Activated naive CD8-positive, alpha-beta T cell treated with anti-CD3 and anti-CD28 coated beads, Interleukin-2, amount 10 ng/mL, durations not matched to agents 7 days and 5 days (primary cell): ENCODE results near the gene ELF3. TPM values are rescaled to one million over a fixed set of nuclear protein-coding genes. Genes with fewer than 3 reads are reported as not detected.
"Not testable (repeated sequence)": the region's sequence is repeated elsewhere in the genome, so short reads cannot be mapped to it uniquely, and the experiment has no call there.

Experiments used
- ATAC-seq: fragments of 150-1000 bp; cut with Tn5 transposase; one replicate; pipeline ENCODE4 v1.10.0; 2021; ENCODE audit warnings: low read depth, moderate library complexity
- POLR2A ChIA-PET: fragments of 350-600 bp; sonication (Branson Sonifier 250); formaldehyde crosslinking; loops from one replicate; lab custom pipeline; 2021; ENCODE audit warnings: antibody characterized with exemption; lab: Charles Lee
- DNase-seq: peaks from one replicate; pipeline ENCODE4 v3.0.0; 2021
- H3K27ac Mint-ChIP-seq: one replicate; pipeline ENCODE4 v1.8.0; 2022; ENCODE audit warnings: mild to moderate bottlenecking, mixed read lengths
- H3K27me3 Mint-ChIP-seq: one replicate; pipeline ENCODE4 v1.8.0; 2022; ENCODE audit warnings: mild to moderate bottlenecking, moderate library complexity, mixed read lengths
- H3K36me3 Mint-ChIP-seq: one replicate; pipeline ENCODE4 v1.8.0; 2021; ENCODE audit warnings: mild to moderate bottlenecking, mixed read lengths
- H3K4me1 Mint-ChIP-seq: one replicate; pipeline ENCODE4 v1.8.0; 2021; ENCODE audit warnings: mixed read lengths
- H3K4me3 Mint-ChIP-seq: one replicate; pipeline ENCODE4 v1.8.0; 2022; ENCODE audit warnings: mild to moderate bottlenecking, moderate library complexity, mixed read lengths
- H3K9me3 Mint-ChIP-seq: one replicate; pipeline ENCODE4 v1.8.0; 2021; ENCODE audit warnings: mixed read lengths
- total RNA-seq, 2 experiments: library from RNA; stranded (reverse); gene quantifications; one replicate each; pipeline ENCODE4 v1.2.3, GENCODE V29; 2021

ELF3 gene
- under 1 TPM; 0.82 to 0.83 TPM for total RNA-seq

GRCh38 chr1:202010180-202011015 is at the start of gene ELF3:
TSS of gene ELF3 (plus strand) at chr1:202010587. CDS start at chr1:202011137, 550 bp downstream.
- no peak within 1 kb of the TSS for H3K4me3 Mint-ChIP-seq
- H3K4me1 Mint-ChIP-seq, result peaks cover 2% of the 10 kb centered on the region
- H3K9me3 Mint-ChIP-seq, result no peaks in the 10 kb centered on the region
- ATAC-seq, result no peak
- POLR2A ChIA-PET, result no interaction called here
- DNase-seq, result no peak
- no peaks in the 10 kb centered on the region for H3K27me3 Mint-ChIP-seq
- no peaks in the 10 kb centered on the region for H3K36me3 Mint-ChIP-seq
- H3K27ac Mint-ChIP-seq, result no peak within 1 kb of the TSS

GRCh38 chr1:201962382-201962781 is 48.0 kb upstream of the ELF3 start:
- peaks cover 12% of the 10 kb centered on the region for H3K36me3 Mint-ChIP-seq
- ATAC-seq, H3K9me3 Mint-ChIP-seq, H3K27me3 Mint-ChIP-seq, POLR2A ChIA-PET, DNase-seq, H3K4me3 Mint-ChIP-seq, H3K4me1 Mint-ChIP-seq, H3K27ac Mint-ChIP-seq: not testable (repeated sequence)

- Mint-ChIP-seq H3K27ac (no peak overlapping the region), H3K27me3 (no peaks in the 10 kb centered on the region), H3K36me3 (peaks cover 9% of the 10 kb centered on the region), H3K4me3 (no peak overlapping the region), H3K9me3 (no peaks in the 10 kb centered on the region), H3K4me1 (no peaks in the 10 kb centered on the region)
- POLR2A ChIA-PET, result no interaction called here
- ATAC-seq, result no peak
- DNase-seq, result no peak
These were observed 46.1 kb upstream of the ELF3 start for GRCh38 chr1:201964261-201964660.

GRCh38 chr1:201966171-201966570 is 44.2 kb upstream of the ELF3 start:
- no peak for DNase-seq
- Mint-ChIP-seq H3K27me3 (no peaks in the 10 kb centered on the region), H3K4me3 (no peak overlapping the region), H3K4me1 (no peaks in the 10 kb centered on the region), H3K36me3 (peaks cover 18% of the 10 kb centered on the region), H3K27ac (no peak overlapping the region), H3K9me3 (no peaks in the 10 kb centered on the region)
- POLR2A ChIA-PET, result no interaction called here
- ATAC-seq, result no peak

DNA sequence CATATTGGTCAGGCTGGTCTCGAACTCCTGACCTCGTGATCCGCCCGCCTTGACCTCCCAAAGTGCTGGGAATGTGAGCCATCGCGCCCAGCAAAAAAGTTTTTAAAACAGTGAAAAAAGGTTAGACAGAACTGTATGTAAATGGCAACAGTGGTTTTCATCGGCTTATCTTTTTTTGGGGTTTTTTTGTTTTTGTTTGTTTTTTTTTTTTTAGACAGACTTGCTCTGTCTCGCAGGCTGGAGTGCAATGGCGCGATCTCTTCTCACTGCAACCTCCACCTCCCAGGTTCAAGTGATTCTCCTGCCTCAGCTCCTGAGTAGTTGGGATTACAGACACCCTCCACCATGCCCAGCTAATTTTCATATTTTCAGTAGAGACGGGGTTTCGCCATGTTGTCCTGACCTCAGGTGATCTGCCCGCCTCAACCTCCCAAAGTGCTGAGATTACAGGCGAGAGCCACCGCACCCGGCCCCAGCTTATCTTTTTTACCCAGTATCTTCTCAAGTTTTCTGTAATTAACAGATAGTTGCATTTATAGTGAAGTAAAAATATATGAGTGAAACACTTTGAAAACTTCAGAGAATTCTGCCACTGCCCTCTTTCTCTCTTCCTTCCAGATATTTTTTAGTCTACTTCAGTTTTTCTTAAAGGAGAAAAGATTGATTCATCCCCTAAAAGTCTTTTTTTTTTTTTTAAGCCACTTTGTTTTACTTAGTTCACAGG is 42.0 kb upstream of the ELF3 start:
- POLR2A ChIA-PET, result no interaction called here
- Mint-ChIP-seq H3K4me1 (peaks cover 1% of the 10 kb centered on the region), H3K27me3 (no peaks in the 10 kb centered on the region), H3K4me3 (no peak overlapping the region), H3K9me3 (no peaks in the 10 kb centered on the region), H3K27ac (no peak overlapping the region), H3K36me3 (peaks cover 18% of the 10 kb centered on the region)
- DNase-seq, result no peak
- ATAC-seq, result no peak

- no peak overlapping the region for H3K27ac Mint-ChIP-seq
- ATAC-seq (no peak), DNase-seq (no peak)
- peaks cover 1% of the 10 kb centered on the region for H3K4me1 Mint-ChIP-seq
- no peaks in the 10 kb centered on the region for H3K9me3 Mint-ChIP-seq
- no peak overlapping the region for H3K4me3 Mint-ChIP-seq
- H3K36me3 Mint-ChIP-seq, result peaks cover 17% of the 10 kb centered on the region
- H3K27me3 Mint-ChIP-seq, result peaks cover 10% of the 10 kb centered on the region
- POLR2A ChIA-PET, result no interaction called here
These were observed 39.8 kb upstream of the ELF3 start for GRCh38 chr1:201970334-201971159.

DNA sequence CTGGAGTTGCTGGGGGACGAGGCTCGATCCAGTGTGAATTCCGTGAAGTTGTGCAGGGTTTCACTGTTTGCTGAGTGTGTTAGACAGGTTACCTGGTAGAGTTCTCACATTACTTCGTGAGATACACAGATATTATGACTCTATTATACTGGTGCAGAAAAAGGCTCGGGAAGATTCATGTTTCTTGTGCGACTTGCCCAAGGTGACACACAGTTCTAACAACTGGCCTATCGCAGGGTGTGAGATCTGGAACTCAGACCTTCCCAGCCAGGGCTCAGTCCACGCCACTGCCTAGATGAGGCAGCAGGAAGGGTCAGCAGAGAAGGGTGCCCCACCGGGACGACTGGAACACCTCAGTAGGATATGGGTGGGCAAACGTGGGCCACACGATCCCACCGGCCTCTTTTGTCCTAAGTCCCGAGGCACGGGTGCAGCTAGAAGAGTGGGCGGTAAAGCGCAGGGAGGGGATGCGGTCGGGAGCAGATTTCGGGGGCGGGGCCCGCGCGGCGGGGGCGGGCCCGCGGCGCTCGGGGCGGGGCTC is 28.2 kb upstream of the ELF3 start:
- Mint-ChIP-seq H3K4me3 (peak overlapping the region; percentile 88), H3K9me3 (no peaks in the 10 kb centered on the region), H3K4me1 (peaks cover 18% of the 10 kb centered on the region), H3K27ac (peak overlapping the region; percentile 64), H3K27me3 (peaks cover 14% of the 10 kb centered on the region), H3K36me3 (peaks cover 3% of the 10 kb centered on the region)
- POLR2A ChIA-PET, result interaction anchor here (0.9 to 1.5 kb wide), 5 partner anchors 10 to 945 kb away, joined by 3 to 8 read pairs (median 4); partner anchors contain the start of genes KLHL12 and TIMM17A
- ATAC-seq (peak; percentile 78), DNase-seq (no peak)

DNA sequence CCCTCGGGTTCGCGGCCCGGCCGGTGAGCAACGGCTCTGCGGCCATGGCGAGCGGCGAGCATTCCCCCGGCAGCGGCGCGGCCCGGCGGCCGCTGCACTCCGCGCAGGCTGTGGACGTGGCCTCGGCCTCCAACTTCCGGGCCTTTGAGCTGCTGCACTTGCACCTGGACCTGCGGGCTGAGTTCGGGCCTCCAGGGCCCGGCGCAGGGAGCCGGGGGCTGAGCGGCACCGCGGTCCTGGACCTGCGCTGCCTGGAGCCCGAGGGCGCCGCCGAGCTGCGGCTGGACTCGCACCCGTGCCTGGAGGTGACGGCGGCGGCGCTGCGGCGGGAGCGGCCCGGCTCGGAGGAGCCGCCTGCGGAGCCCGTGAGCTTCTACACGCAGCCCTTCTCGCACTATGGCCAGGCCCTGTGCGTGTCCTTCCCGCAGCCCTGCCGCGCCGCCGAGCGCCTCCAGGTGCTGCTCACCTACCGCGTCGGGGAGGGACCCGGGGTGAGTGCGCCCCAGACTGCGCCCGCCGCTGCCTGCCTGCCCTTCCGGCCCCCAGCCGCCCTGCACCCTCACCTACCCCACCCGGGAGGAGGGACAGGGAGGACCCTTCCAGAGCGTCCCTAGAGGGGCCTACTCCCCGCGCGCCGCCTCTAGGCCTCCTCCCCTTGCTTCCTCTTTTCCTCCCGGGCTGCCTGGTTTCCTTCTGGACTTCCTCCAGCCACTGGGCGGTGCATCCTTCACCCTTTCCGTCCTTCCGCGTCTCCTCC is 27.6 kb upstream of the ELF3 start, which contains the start of gene RNPEP:
RNPEP (plus strand) TSS at position 26 of the 757 bp plus-strand sequence; CDS start at position 45, 19 bp downstream.
- H3K9me3 Mint-ChIP-seq, result no peaks in the 10 kb centered on the region
- peak; percentile 83 for ATAC-seq
- POLR2A ChIA-PET, result interaction anchor here (1.2 to 1.5 kb wide), 5 partner anchors 11 to 179 kb away, joined by 3 to 8 read pairs (median 4); partner anchors contain the start of gene TIMM17A

GRCh38 chr1:201983380-201983805 is 27.0 kb upstream of the ELF3 start:
- ATAC-seq (no peak), DNase-seq (no peak)
- Mint-ChIP-seq H3K4me1 (peaks cover 18% of the 10 kb centered on the region), H3K9me3 (no peaks in the 10 kb centered on the region), H3K27me3 (peaks cover 12% of the 10 kb centered on the region), H3K36me3 (peaks cover 3% of the 10 kb centered on the region), H3K4me3 (peak overlapping the region; percentile 99), H3K27ac (peak overlapping the region; percentile 92)
- POLR2A ChIA-PET, result interaction anchor here (1.2 to 1.5 kb wide), 3 partner anchors 11 to 100 kb away, joined by 3 to 8 read pairs (median 4); no protein-coding TSS in a partner anchor

More for the DNA sequence above, 27.6 kb upstream of the ELF3 start, which contains the start of gene RNPEP:
- Mint-ChIP-seq H3K4me3 (peak within 1 kb of the TSS; percentile 99), H3K36me3 (peaks cover 3% of the 10 kb centered on the region), H3K27me3 (peaks cover 12% of the 10 kb centered on the region), H3K4me1 (peaks cover 18% of the 10 kb centered on the region), H3K27ac (peak within 1 kb of the TSS; percentile 92)
- peak; percentile 82 for DNase-seq

DNA sequence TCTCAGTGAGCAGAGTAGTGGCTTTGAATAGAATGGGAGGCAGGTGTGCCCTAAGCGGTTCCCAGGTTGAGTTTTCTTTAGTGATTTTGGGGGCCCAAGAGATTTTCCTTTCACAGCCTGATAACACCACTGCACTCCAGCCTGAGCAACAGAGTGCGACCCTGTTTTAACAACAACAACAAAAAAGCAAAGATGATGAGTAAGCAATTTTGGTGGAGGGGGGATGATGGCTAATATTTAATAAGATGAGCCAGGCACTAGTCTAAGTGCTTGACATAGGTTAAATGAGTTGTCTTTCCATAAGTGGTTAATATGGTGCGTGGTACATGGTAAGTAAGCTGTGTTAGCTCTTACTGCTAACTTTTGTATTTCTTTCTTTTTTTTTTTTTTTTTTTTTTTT is 25.9 kb upstream of the ELF3 start:
- Mint-ChIP-seq H3K4me1 (peaks cover 18% of the 10 kb centered on the region), H3K27ac (no peak overlapping the region)

DNA sequence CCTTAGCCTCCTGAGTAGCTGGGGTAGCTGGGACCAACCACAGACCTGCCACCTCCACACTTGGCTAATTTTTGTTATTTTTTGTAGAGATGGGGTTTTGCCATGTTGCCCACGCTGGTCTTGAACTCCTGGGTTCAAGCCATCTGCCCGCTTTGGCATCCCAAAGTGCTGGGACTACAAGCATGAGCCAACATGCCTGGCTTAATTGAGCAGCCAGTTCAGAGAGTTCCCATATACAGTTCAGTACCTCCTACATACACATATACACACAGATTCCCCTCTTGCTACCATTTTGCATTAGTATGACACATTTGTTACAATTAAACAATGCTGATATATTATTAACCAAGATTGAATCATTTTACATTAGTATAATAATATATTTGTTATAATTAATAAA is 25.0 kb upstream of the ELF3 start:
- ATAC-seq, result no peak
- Mint-ChIP-seq H3K27me3 (peaks cover 6% of the 10 kb centered on the region), H3K4me1 (peaks cover 18% of the 10 kb centered on the region), H3K9me3 (no peaks in the 10 kb centered on the region), H3K36me3 (peaks cover 5% of the 10 kb centered on the region), H3K27ac (no peak overlapping the region), H3K4me3 (no peak overlapping the region)
- DNase-seq, result no peak
- POLR2A ChIA-PET, result interaction anchor here (0.8 kb wide), 1 partner anchor 30 kb away, joined by 6 read pairs; the partner anchor contains the start of gene TIMM17A

More for the DNA sequence above, 25.9 kb upstream of the ELF3 start:
- Mint-ChIP-seq H3K36me3 (peaks cover 3% of the 10 kb centered on the region), H3K4me3 (no peak overlapping the region), H3K9me3 (no peaks in the 10 kb centered on the region), H3K27me3 (peaks cover 12% of the 10 kb centered on the region)
- no peak for ATAC-seq
- POLR2A ChIA-PET, result interaction anchor here (0.8 kb wide), 1 partner anchor 29 kb away, joined by 6 read pairs; the partner anchor contains the start of gene TIMM17A
- DNase-seq, result no peak

- Mint-ChIP-seq H3K9me3 (no peaks in the 10 kb centered on the region), H3K36me3 (peaks cover 18% of the 10 kb centered on the region), H3K4me1 (peaks cover 7% of the 10 kb centered on the region), H3K27ac (no peak overlapping the region), H3K27me3 (no peaks in the 10 kb centered on the region), H3K4me3 (no peak overlapping the region)
- POLR2A ChIA-PET, result no interaction called here
- ATAC-seq (no peak), DNase-seq (no peak)
These were observed 21.8 kb upstream of the ELF3 start for GRCh38 chr1:201988601-201989000.
